GM12878 (cell line): ENCODE results near the gene CSMD2. TPM values are rescaled to one million over a fixed set of nuclear protein-coding genes. Genes with fewer than 3 reads are reported as not detected.

ENCODE experiments used
- ATAC-seq: fragments of 200-7000 bp; cut with Tn5 transposase; 3 replicates; pipeline ENCODE4 v1.9.1; 2020; ENCODE audit warnings: mild to moderate bottlenecking, moderate library complexity
- BruUV-seq: library from RNA; stranded (reverse); fragments of 400-500 nt; replicated peaks from 2 replicates; lab custom pipeline; 2021; lab: Mats Ljungman, UMichigan
- CTCF ChIA-PET: fragments of 300-600 bp; sonication (Branson Sonifier 250); formaldehyde crosslinking; extraction: SDS; loops from one replicate; lab custom pipeline; 2021; ENCODE audit warnings: inconsistent platforms; lab: Yijun Ruan, JAX
- POLR2A ChIA-PET: fragments of 350-600 bp; formaldehyde crosslinking; extraction: SDS; loops from one replicate; lab custom pipeline; 2021; ENCODE audit warnings: inconsistent platforms; lab: Charles Lee
- RAD21 ChIA-PET: fragments of 300-600 bp; sonication (Branson Sonifier 250); formaldehyde crosslinking; loops from one replicate; lab custom pipeline; 2023; ENCODE audit warnings: antibody characterized with exemption; ENCODE audit not compliant: unreplicated experiment; lab: Charles Lee
- SMC1A ChIA-PET: fragments of 300-600 bp; sonication (Branson Sonifier 250); formaldehyde crosslinking; loops from one replicate; lab custom pipeline; 2023; ENCODE audit not compliant: unreplicated experiment, uncharacterized antibody; lab: Charles Lee
- DNase-seq: peaks from one replicate; pipeline ENCODE4 v3.0.0-alpha.2; 2011; ENCODE audit warnings: low read depth, low spot score
- FAIRE-seq: peaks from 3 replicates; lab custom pipeline; 2011; peaks lifted over from hg19 to GRCh38; lab: Jason Lieb, UNC
- H2AFZ ChIP-seq: 2 replicates; pipeline ENCODE4 v1.6.0; 2011; ENCODE audit warnings: low read depth, low read length, control low read depth; ENCODE audit not compliant: control insufficient read depth
- H3K27ac ChIP-seq: 2 replicates; pipeline ENCODE4 v1.5.1; 2011; ENCODE audit warnings: control low read depth; ENCODE audit not compliant: control insufficient read depth, insufficient read depth
- H3K27me3 ChIP-seq, 2 experiments: replicated peaks in 1 of 2; 2 replicates each; pipeline versions ENCODE4 v1.6.0 to v1.6.1; 2011; ENCODE audit warnings: low read length in 1 of 2; ENCODE audit not compliant: control insufficient read depth in 2 of 2, insufficient read depth in 2 of 2
- H3K36me3 ChIP-seq, 2 experiments: 2 replicates each; pipeline ENCODE4 v1.5.1; 2011; ENCODE audit warnings: low read length in 1 of 2; ENCODE audit not compliant: control insufficient read depth in 2 of 2, insufficient read depth in 2 of 2
- H3K4me1 ChIP-seq: 2 replicates; pipeline ENCODE4 v1.6.1; 2011; ENCODE audit warnings: mild to moderate bottlenecking, low read length, moderate library complexity, mixed read lengths; ENCODE audit not compliant: control insufficient read depth, insufficient read depth
- H3K4me2 ChIP-seq: 2 replicates; pipeline ENCODE4 v1.6.0; 2011; ENCODE audit warnings: control low read depth; ENCODE audit not compliant: control insufficient read depth, insufficient read depth
- H3K4me3 ChIP-seq: fragments of 200-600 bp; sonication (generic); 2 replicates; pipeline ENCODE4 v1.5.1; 2016
- H3K79me2 ChIP-seq: 2 replicates; pipeline ENCODE4 v1.6.0; 2011; ENCODE audit warnings: low read length; ENCODE audit not compliant: control insufficient read depth, insufficient read depth
- H3K9ac ChIP-seq: 2 replicates; pipeline ENCODE4 v1.8.0; 2011; ENCODE audit warnings: low read length, control low read depth, mixed read lengths; ENCODE audit not compliant: control insufficient read depth, insufficient read depth
- H3K9me3 ChIP-seq: replicated peaks from 3 replicates; pipeline ENCODE4 v1.5.1; 2011; ENCODE audit warnings: mild to moderate bottlenecking, low read length; ENCODE audit not compliant: control insufficient read depth, insufficient read depth
- H4K20me1 ChIP-seq: 2 replicates; pipeline ENCODE4 v1.6.0; 2011; ENCODE audit not compliant: control insufficient read depth, insufficient read depth
- EP300 ChIP-seq, 2 experiments: fragments of 150-350 bp in 1 of 2; IDR thresholded peaks; 2 replicates each; pipeline ENCODE4 v1.6.1; 2011 to 2012; ENCODE audit warnings: low read depth in 2 of 2, low read length in 2 of 2, borderline replicate concordance in 1 of 2, improper control_type of control experiment in 1 of 2, inconsistent platforms in 1 of 2; ENCODE audit not compliant: control insufficient read depth in 1 of 2
- HDGF ChIP-seq: fragments of 450-650 bp; IDR thresholded peaks from 2 replicates; pipeline ENCODE4 v1.6.1; 2016; ENCODE audit warnings: antibody characterized with exemption
- IRF4 ChIP-seq: IDR thresholded peaks from 2 replicates; pipeline ENCODE4 v1.6.1; 2011; ENCODE audit warnings: low read depth, low read length
- LARP7 ChIP-seq: fragments of 450-650 bp; IDR thresholded peaks from 2 replicates; pipeline ENCODE4 v1.6.1; 2017; ENCODE audit warnings: mild to moderate bottlenecking
- NFYA ChIP-seq: IDR thresholded peaks from 2 replicates; pipeline ENCODE4 v1.6.1; 2011; ENCODE audit warnings: low read depth, mild to moderate bottlenecking, low read length, improper control_type of control experiment, borderline replicate concordance
- NR2C2 ChIP-seq: IDR thresholded peaks from 2 replicates; pipeline ENCODE4 v1.6.1; 2011; ENCODE audit warnings: borderline replicate concordance, low read depth; ENCODE audit not compliant: control insufficient read depth, insufficient read length
- TBL1XR1 ChIP-seq: IDR thresholded peaks from 2 replicates; pipeline ENCODE4 v1.6.1; 2012; ENCODE audit warnings: low read depth, low read length, improper control_type of control experiment
- TCF12 ChIP-seq: IDR thresholded peaks from 2 replicates; pipeline ENCODE4 v1.6.1; 2011; ENCODE audit warnings: low read depth, mild to moderate bottlenecking, low read length
- WGBS: methylation state at CpG from one replicate; pipeline ENCODE4 v1.1.6; 2016; ENCODE audit warnings: low lambda C conversion rate; ENCODE audit not compliant: insufficient replicate concordance, insufficient coverage; ENCODE audit errors: missing lambda C conversion rate; 5-methylcytosine and 5-hydroxymethylcytosine counted together
- in situ Hi-C: fragments of 300-500 bp; cut with MboI; formaldehyde crosslinking; loops from 9 replicates; pipeline ENCODE4 v1.14.3; 2018; ENCODE audit warnings: mixed read lengths
- intact Hi-C: fragments of 100-400 bp; cut with micrococcal nuclease; formaldehyde crosslinking; loops from one replicate; pipeline ENCODE4 v1.14.2; 2022; ENCODE audit not compliant: unreplicated experiment
- polyA plus RNA-seq, 11 experiments: library from polyadenylated mRNA; depleted of rRNA in 4 of 11; unstranded in 6 of 11; stranded (reverse) in 5 of 11; fragments of >200 nt; fragmentation: Nextera tagmentation in 4 of 11; fragmentation: Illumina TruSeq in 1 of 11; extraction: Ambion mirVana in 4 of 11; extraction: Trizol in 1 of 11; gene quantifications; 1 replicate in 1 of 11; 2 replicates in 10 of 11; pipeline versions ENCODE4 v1.2.1 to v1.2.3, GENCODE V29; 2011 to 2016; ENCODE audit warnings: inconsistent platforms in 2 of 11, missing spikeins in 2 of 11, low read depth in 1 of 11
- total RNA-seq, 4 experiments: library from RNA; depleted of rRNA in 3 of 4; stranded (reverse); fragments of >200 nt in 3 of 4; fragmentation: Illumina TruSeq in 1 of 4; extraction: Trizol in 1 of 4; gene quantifications; 2 replicates each; pipeline versions ENCODE4 v1.2.1 to v1.2.3, GENCODE V29; 2013 to 2021
- TF ChIP-seq, protein P1 (sequence below): IDR thresholded peaks from 2 replicates; pipeline ENCODE4 v1.6.1; 2011; ENCODE audit warnings: mild to moderate bottlenecking, low read depth, low read length, moderate library complexity; ENCODE audit not compliant: insufficient replicate concordance
- TF ChIP-seq, protein P2 (sequence below): fragments of 450-650 bp; IDR thresholded peaks from 2 replicates; pipeline ENCODE4 v1.6.1; 2017; ENCODE audit warnings: low read depth, mild to moderate bottlenecking, moderate library complexity
- TF ChIP-seq, protein P3 (sequence below): fragments of 450-650 bp; IDR thresholded peaks from 2 replicates; pipeline ENCODE4 v1.6.1; 2017; ENCODE audit warnings: mild to moderate bottlenecking, moderate library complexity
- TF ChIP-seq, protein P4 (sequence below): IDR thresholded peaks from 2 replicates; pipeline ENCODE4 v1.6.1; 2012; ENCODE audit warnings: improper control_type of control experiment, low read depth, low read length; ENCODE audit not compliant: insufficient replicate concordance

CSMD2 gene
- total and polyA plus RNA-seq, 10 of the 15 experiments (the other 5 are each of a cell fraction or from before 2014, with no cell fraction given), result under 0.01 TPM; not detected in 9

DNA sequence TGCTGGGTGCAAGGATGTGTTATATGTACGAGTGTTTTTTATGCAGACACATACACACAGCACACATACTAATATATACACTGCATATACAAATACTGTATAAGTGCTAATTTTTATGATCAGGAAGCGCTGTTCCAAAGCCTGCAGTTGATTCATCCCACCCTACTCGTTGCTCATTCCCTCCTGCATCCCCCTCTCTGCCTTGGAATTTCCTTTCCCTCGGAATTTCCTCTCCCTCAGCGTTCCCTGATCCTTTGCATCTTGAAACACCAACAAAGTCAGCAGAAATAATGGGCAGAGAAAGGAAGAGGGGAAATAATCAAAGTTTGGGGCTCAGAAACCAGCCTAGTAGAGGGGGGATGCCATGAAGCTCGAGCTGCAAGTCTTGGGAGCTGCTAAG lies 98.9 kb downstream of the CSMD2 start:
- intact Hi-C loops, result no loop called here
- RAD21 ChIA-PET, result no interaction called here
- no peak for FAIRE-seq
- TF ChIP-seq LARP7, result no peak
- TF ChIP-seq, protein P1, sequence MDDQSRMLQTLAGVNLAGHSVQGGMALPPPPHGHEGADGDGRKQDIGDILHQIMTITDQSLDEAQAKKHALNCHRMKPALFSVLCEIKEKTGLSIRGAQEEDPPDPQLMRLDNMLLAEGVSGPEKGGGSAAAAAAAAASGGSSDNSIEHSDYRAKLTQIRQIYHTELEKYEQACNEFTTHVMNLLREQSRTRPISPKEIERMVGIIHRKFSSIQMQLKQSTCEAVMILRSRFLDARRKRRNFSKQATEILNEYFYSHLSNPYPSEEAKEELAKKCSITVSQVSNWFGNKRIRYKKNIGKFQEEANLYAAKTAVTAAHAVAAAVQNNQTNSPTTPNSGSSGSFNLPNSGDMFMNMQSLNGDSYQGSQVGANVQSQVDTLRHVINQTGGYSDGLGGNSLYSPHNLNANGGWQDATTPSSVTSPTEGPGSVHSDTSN, result no peak
- TF ChIP-seq NR2C2, result no peak
- no peak for TF ChIP-seq HDGF
- no peak for TF ChIP-seq TCF12
- TF ChIP-seq, protein P2, sequence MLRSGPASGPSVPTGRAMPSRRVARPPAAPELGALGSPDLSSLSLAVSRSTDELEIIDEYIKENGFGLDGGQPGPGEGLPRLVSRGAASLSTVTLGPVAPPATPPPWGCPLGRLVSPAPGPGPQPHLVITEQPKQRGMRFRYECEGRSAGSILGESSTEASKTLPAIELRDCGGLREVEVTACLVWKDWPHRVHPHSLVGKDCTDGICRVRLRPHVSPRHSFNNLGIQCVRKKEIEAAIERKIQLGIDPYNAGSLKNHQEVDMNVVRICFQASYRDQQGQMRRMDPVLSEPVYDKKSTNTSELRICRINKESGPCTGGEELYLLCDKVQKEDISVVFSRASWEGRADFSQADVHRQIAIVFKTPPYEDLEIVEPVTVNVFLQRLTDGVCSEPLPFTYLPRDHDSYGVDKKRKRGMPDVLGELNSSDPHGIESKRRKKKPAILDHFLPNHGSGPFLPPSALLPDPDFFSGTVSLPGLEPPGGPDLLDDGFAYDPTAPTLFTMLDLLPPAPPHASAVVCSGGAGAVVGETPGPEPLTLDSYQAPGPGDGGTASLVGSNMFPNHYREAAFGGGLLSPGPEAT, result no peak
- no peak for TF ChIP-seq NFYA
- TF ChIP-seq, protein P3, sequence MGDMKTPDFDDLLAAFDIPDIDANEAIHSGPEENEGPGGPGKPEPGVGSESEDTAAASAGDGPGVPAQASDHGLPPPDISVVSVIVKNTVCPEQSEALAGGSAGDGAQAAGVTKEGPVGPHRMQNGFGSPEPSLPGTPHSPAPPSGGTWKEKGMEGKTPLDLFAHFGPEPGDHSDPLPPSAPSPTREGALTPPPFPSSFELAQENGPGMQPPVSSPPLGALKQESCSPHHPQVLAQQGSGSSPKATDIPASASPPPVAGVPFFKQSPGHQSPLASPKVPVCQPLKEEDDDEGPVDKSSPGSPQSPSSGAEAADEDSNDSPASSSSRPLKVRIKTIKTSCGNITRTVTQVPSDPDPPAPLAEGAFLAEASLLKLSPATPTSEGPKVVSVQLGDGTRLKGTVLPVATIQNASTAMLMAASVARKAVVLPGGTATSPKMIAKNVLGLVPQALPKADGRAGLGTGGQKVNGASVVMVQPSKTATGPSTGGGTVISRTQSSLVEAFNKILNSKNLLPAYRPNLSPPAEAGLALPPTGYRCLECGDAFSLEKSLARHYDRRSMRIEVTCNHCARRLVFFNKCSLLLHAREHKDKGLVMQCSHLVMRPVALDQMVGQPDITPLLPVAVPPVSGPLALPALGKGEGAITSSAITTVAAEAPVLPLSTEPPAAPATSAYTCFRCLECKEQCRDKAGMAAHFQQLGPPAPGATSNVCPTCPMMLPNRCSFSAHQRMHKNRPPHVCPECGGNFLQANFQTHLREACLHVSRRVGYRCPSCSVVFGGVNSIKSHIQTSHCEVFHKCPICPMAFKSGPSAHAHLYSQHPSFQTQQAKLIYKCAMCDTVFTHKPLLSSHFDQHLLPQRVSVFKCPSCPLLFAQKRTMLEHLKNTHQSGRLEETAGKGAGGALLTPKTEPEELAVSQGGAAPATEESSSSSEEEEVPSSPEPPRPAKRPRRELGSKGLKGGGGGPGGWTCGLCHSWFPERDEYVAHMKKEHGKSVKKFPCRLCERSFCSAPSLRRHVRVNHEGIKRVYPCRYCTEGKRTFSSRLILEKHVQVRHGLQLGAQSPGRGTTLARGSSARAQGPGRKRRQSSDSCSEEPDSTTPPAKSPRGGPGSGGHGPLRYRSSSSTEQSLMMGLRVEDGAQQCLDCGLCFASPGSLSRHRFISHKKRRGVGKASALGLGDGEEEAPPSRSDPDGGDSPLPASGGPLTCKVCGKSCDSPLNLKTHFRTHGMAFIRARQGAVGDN, result no peak
- TF ChIP-seq EP300 (IDR thresholded peaks at IDR 0.05; ENCODE audit: borderline replicate concordance in 1 of 2, control insufficient read depth in 1 of 2, low read depth in 2 of 2, low read length in 2 of 2), result no peak
- TF ChIP-seq TBL1XR1, result no peak
- TF ChIP-seq, protein P4, sequence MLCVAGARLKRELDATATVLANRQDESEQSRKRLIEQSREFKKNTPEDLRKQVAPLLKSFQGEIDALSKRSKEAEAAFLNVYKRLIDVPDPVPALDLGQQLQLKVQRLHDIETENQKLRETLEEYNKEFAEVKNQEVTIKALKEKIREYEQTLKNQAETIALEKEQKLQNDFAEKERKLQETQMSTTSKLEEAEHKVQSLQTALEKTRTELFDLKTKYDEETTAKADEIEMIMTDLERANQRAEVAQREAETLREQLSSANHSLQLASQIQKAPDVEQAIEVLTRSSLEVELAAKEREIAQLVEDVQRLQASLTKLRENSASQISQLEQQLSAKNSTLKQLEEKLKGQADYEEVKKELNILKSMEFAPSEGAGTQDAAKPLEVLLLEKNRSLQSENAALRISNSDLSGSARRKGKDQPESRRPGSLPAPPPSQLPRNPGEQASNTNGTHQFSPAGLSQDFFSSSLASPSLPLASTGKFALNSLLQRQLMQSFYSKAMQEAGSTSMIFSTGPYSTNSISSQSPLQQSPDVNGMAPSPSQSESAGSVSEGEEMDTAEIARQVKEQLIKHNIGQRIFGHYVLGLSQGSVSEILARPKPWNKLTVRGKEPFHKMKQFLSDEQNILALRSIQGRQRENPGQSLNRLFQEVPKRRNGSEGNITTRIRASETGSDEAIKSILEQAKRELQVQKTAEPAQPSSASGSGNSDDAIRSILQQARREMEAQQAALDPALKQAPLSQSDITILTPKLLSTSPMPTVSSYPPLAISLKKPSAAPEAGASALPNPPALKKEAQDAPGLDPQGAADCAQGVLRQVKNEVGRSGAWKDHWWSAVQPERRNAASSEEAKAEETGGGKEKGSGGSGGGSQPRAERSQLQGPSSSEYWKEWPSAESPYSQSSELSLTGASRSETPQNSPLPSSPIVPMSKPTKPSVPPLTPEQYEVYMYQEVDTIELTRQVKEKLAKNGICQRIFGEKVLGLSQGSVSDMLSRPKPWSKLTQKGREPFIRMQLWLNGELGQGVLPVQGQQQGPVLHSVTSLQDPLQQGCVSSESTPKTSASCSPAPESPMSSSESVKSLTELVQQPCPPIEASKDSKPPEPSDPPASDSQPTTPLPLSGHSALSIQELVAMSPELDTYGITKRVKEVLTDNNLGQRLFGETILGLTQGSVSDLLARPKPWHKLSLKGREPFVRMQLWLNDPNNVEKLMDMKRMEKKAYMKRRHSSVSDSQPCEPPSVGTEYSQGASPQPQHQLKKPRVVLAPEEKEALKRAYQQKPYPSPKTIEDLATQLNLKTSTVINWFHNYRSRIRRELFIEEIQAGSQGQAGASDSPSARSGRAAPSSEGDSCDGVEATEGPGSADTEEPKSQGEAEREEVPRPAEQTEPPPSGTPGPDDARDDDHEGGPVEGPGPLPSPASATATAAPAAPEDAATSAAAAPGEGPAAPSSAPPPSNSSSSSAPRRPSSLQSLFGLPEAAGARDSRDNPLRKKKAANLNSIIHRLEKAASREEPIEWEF, result no peak
- no peak for TF ChIP-seq IRF4

More for the DNA sequence above, 98.9 kb downstream of the CSMD2 start:
- Histone ChIP-seq H3K79me2 (no peaks in the 10 kb centered on the region), H3K36me3 (no peaks in the 10 kb centered on the region), H3K4me2 (no peak overlapping the region), H2AFZ (no peak overlapping the region), H3K9me3 (no peaks in the 10 kb centered on the region), H3K9ac (no peak overlapping the region), H3K27me3 (no peaks in the 10 kb centered on the region; a peak in 1 of 4 replicates), H3K4me3 (no peak overlapping the region), H3K4me1 (no peaks in the 10 kb centered on the region), H4K20me1 (no peaks in the 10 kb centered on the region), H3K27ac (no peak overlapping the region)
- no peak for ATAC-seq
- WGBS, result 0% methylated on average over 6 of the region's 6 CpGs
- ChIA-PET CTCF (no interaction called here), POLR2A (no interaction called here), SMC1A (no interaction called here)
- BruUV-seq, result no TSS peak
- in situ Hi-C loops, result no loop called here
- no peak for DNase-seq
